ENCODE measurements around the gene CRYBG2.
"Not testable (repeated sequence)": the region's sequence is repeated elsewhere in the genome, so short reads cannot be mapped to it uniquely, and the experiment has no call there.

Gene CRYBG2

DNA sequence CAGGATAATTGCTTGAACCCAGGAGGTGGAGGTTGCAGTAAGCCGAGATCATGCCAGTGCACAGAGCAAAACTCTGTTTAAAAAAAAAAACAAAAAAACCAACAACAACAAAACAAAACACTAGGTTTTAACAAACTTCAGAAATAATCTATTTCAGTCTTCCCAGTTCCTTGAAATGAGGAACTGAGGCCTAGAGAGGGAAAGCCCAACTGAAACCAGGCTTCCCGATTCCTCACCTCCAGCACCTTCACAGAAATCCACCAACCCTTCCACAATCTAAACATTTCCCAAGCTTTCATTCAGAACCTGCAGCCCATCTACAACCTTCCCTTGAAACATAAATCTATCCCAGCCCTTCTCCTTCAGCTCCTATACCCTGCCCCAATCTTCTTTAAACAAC is 36.8 kb downstream of the CRYBG2 start:
- DNase-seq: no peak

DNA sequence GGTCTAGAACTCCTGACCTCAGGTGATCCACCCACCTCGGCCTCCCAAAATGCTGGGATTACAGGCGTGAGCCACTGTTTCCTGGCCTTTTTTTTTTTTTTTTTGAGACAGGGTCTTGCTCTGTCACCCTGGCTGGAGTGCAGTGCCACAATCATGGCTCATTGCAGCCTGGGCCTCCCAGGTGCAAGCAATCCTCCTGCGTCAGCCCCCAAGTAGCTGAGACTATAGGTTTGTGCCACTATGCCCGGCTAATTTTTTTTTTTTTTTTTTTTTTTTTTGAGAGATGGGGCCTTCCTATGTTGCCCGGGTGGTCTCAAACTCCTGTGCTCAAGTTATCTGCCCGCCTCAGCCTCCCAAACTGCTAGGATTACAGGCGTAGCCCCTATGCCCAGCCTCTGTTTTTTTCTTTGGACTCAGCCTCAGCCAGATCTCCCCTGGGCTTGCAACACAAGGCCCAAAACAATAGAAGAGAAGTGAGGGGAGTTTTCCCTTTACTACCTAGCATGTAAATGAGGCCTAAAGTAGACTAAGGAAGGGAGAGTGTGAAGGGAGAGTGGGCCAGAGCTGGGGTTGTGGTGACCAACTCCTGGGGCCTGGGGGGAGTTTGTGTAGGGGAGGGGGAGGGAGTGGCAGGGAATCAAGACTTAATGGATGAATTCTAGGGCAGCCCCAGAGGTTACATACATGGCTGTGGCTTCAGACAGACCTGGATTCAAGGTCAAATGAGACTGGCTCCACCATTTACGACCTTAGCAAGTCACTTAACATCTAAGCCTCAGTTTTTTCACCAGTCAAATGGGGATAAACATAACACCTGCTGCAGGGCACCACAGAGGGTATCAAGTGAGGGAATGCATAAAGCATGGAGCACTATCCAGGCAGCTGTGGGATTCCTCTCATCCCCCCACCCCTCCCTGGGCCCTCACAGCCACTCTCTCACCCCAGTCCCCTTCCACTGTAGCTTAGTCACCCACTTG is 37.8 kb downstream of the CRYBG2 start:
- no peak for DNase-seq

DNA sequence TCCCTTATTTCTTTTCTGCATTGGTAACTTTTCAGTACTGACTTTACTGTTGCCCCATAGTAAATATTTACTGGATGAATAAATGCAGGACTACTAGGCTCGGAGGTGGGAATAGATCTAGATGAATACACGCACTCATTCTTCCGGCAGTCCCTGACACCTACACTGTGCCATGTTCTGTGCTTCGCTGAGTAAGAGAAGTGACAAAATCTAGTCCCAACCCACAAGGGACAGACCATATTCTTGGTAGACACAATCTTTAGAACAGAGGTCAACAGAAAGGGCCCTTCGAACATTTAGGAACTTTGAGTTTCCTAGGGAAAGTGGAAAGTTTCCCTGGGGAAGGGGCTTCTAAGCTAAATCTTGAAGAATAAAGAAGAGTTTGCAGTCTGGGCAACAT is 39.4 kb downstream of the CRYBG2 start:
- no peak for DNase-seq

DNA sequence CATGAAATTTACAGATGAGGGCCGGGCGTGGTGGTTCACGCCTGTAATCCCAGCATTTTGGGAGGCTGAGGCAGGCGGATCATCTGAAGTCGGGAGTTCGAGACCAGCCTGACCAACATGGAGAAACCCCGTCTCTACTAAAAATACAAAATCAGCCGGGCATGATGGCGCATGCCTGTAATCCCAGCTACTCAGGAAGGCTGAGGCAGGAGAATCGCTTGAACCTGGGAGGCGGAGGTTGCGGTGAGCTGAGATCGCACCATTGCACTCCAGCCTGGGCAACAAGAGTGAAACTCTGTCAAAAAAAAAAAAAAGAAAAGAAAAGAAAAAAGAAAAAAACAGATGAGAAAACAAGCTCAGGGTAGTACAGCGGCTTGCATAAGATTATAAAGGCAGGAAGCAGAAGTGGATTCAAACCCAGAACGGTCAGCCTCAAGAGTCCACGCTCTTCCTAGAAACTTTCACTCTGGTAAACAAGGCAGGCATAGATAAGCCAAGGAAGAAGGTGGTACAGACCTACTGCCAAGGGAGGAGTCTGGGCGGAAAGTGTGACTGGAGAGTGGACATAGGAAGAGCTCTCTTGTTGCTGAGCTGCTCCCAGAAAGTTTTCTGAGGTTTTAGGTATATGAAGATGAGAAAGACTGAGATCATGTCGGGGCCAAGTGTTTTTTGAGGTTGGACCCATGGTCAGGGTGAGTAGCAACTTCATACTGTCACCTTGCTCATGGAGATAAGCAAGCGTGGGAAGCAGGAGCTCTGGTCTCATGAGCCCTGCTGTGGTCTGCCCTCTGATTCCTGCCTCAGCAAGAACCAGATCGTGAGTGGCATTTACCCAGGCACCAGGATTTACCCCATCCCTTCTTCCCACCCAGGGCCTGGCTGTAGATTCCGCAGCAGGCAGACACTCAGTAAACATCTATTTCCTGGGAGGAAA is 45.7 kb downstream of the CRYBG2 start:
- DNase-seq: peak; percentile 28

DNA sequence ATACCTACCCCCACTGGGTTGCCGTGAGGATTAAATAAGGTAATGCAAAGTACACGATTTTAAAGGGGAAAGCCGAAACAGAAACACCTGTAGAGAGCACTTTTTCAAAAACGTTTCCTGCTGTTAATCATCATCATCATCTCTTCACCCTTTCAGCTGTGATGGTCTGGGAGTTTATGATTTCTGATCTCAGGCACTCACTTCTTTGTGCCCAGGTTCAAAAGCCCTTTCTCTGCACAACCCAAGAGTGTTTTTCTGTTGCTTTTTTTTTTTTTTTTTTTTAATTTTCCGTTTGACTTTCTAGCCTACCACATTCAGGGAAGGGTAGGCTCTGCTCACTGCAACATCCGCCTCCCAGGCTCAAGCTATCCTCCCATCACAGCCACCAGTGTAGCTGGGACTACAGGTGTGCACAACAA is 46.6 kb downstream of the CRYBG2 start:
- DNase-seq: no peak

DNA sequence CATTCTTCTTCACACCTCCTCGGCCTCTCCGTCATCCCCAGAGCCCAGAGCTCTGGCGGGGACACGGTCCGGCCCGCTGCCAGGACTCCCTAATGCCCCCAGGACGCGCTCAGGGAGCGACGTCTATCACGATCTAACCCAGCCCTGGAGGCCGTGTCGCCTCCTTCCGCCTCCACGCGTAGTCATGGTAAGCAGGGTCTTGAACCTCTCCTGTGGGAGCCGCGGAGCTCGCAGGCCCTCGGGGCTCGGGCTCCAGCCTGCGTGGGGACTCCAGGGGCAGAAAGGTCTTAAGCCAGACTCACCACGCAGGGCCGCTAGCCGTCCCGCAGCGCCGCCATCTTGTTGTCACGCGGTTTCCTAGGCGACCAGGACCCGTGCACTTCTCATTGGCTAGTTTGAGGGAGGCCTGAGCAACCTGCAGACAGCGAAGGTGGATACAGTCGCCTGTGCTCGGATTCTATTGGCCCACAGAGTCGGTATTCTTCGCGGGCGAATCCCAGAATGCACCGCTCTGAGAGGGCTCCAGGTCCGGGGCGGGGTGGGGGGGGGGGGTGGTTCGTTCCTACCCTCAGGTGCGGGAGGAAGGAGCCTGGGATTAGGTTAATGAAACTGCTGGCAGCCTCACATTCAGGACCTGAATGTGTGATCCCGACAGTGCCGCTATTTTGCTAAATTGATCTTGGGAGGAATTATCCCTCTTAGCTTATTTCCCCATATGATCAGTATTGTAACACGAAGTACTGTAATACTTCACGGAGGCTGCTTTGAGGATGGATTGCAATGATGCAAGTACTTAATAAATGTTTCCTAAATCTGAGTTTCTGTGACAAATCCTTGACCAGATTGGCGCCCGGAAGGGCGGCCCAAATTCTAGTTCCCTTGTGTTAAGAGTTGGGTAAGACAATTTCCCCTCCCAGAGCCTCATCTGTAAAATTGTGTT is 47.4 kb downstream of the CRYBG2 start, which contains the start of gene UBXN11:
Gene UBXN11 (minus strand): TSS at position 347 of the 940 bp plus-strand sequence. CDS start 3,753 bp downstream, outside the sequence.
- DNase-seq: peak; percentile 94

DNA sequence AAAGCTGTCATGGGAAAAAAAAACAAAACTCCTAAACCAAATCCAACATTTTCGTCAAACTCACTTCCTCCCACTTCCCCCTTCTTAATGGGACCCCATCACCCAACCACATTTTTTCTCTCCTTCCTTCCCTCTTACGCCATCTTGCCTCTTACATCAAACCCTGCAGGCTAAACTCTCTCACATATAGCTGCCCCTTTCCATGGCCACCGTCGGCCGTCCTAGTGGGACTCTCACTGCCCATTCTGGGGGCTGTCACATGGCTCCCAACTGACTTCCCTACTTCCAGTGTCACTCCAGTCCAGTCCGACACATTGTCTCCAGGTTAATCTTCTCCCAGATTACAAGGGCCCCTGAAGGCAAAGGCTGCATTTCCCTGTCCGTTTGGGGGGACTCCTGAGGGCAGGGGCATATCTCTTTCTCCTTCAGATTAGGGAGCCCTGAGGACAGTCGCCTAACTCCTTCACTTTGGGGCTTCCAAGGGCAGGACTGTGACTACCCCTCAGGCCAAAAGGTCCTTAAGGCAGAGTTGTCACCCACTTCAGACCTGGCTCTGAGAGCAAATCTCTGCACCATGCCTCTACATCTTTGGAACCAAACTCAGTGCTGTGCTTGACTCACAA is 48.2 kb downstream of the CRYBG2 start:
- DNase-seq: peak; percentile 73

DNA sequence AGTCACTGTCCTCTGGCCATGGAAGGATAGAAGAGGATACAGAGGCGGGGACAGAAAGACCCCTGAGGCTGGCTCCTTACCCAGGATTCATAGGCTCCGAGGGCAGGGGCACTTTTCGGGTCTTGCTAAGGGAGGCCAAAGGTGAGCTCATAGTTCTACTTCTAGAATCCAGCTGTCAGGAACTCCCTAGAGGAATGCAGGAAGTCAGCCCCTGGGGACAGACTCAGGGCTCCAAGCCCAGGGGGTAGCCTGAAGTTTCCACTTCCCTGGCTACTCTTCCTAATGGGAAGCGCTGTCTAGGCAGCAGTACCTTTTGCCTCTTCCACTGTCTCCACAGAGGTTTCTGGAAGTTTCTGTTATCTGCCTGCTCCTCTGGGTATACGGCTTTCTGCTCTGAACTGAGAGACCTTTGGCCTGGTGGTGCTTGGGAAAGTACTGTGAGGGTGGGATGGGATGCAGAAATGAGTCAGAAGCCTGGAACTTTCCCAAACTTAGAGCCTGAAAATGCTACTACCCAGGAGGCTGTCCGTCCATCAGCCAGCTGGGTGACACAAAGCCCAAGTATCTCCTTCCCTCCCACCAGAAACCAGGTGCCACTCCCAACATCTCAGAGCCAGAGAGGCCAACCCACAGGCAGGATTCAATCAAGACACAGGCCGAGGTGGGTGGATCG is 51.1 kb downstream of the CRYBG2 start:
- no peak for DNase-seq

DNA sequence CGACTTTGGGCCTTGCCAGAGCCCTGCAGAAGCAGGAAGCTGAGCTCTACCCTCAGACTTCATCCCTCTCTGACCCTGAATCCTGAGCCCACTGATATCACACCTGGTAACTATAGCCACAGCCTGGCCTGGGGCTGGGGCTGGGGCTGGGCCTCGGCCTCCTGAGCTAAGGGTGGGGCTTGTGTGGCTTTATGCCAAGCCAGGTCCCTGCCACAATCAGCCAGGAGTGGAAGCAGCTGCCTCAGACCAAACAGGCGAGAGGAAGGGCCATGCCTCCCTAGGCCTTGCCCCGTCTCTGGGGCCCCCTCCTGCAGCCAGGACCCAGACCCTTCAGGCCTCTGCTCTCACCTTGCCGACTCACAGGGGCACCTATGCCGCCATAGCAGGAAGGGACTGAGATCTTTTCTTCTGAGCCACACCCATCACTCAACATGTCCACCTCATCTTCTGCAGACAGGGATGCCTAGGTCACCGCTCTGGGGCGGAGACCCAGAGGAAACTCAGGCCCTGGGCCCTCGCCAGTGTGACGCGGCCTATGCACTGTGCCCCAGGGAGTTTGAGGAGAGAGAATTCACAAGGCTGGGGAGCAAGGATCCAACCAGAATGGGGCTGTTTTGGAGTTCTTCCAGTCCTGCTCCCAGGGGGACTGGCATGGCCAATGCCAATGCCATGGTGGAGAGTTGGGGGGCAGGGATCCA is 53.2 kb downstream of the CRYBG2 start:
- no peak for DNase-seq

DNA sequence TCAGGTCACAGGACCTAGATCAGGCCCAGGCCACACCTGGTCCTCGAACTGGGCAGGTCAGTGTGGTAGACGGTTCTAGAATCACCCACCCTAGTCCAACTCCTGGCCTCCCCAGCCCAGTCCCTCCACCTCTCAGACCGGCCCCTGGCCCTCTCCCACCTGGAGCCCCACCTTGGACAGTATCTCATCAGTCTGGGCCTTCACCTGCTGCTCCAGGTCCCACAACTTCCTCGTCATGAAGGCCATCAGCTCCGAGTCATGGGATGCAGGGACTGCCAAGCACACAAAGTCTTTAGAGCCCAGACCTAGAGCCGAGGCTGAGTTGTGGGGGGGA is 56.2 kb downstream of the CRYBG2 start:
- DNase-seq: no peak

DNA sequence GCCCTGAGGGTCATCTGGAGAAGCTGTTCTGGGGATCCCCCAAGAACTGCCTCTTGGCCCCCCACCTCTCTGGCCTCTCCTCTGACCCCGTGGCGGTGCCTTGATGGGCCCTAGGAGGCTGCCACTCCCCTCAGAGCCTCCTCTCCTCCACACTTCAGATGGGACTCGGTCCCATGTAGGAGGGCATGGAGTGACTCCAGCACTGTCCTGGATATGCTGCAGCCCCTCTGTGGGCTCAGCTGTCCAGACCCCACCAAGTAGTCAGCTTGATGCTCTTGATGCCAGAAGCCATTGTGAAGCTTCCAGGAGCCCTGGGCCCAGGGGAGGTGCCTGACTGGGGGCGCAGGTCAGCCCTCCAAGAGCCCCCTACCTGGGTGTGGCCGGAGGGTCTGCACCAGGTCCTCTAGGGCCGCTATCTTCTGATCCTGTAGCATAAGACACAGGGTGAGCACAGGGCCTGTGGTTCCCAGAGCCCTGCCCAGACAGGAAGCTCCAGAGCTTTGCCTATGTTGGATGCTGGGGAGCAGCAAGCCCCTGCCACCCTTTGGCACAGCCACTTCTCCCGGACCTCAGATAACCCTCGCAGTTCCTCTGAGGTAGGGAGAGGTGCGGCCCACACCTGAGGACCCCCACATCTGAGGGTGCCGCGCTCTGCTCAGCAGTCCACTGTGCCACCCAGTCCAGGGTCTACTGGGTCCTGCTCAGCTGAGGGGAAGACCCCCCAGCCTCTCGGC is 56.7 kb downstream of the CRYBG2 start:
- no peak for DNase-seq

DNA sequence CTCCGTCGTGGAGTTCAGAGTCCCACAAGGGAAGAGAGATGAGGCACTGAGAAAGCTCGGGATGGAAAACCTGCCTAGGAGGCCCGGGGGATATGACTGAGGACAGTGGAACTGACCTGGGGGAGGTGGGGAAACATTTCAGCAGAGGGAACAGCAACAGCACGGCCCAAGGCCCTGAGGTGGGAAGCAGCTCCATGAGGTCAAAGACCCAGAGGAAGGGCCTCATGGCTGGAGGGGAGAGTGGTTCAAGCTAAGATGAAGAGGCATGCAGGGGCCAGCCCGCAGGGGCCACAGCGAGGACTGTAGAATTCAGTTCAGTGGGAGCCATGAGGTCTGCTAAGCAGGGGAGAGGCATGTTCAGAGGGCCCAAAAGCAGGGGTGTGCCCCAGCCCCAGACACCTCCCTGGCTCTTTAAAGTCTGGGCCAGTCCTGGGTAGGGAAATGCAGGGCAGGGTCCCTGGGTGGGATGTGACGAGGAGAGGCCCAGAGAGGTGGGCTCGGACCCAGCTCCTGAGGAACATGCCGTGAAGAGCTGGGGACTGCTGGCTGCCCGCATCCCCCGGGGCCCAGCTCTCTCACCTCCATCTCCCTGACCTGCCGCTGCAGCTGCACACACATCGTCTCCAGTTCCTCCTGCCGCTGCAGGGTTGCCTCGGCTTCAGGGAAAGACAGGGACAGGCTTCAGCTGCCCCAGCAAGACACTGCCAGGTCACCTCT is 57.4 kb downstream of the CRYBG2 start:
- no peak for DNase-seq

DNA sequence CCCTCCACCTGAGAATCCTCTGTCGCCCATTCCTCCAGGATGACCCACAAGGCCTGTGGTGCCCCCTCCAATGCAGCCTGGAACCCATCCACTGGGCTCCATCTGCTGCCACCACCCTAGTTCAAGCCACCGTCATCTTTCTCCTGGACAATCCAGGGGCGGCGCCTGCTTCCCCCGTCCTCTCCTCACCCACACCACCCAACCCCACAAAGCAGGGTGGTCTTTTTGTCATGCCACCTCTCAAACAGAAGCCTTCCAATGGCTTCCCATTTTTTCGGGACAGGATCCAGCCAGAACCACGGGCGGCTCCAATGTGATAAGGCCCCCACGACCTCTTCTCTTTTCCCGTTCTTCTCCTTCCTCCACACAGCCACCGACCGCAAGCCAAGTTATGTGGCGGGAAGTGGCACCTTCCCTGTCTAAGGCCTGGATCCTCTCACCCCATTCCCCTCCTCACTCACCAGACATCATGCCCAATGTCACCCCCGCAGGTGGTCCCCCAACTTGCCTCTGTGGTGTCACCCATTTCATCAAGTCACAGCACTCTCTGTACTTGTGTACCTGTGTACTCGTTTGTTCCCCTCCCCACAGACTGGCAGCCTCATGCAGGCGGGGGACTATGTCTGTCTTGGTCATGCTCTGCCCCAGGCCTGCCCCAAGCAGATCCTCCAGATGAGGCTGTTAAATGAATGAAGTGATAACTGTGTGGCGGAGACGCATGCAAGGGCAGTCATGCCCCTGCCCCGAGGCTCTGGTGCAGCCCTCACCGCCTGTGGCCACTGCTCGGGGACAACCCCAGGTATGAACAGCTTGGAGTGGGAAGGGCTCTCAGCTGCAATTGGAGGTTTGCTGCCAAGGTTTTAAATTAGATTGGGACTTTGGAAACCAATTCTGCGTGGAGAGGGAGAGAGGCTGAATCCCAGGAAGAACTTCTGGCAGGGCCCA is 58.5 kb downstream of the CRYBG2 start:
- no peak for DNase-seq

DNA sequence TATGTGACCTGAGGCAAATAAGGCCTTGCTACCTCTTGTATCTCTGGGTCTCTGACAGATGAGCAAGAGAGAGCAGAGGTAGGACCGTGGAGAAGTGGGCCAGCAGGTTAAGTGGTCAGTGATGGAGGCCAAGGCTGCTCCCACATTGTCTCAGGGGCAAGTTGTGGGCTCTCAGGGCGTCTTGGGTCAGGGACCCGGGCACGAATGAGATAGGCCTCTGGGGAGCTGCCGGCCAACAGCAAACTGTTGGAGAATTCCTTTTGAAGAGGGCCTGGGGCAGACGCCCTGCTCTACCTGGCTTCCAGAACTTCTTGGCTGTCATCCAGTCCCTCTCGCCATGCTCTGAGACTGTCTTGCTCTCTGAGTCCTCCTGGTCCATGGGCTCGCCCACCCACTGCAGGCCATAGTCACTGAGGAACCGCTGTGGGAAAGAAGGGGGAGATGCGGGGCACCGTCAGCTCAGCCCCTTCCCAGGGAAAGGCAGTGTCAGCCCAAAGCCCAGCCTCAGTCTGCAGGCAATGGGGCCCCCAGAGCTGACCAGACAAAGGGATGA is 59.9 kb downstream of the CRYBG2 start:
- no peak for DNase-seq

DNA sequence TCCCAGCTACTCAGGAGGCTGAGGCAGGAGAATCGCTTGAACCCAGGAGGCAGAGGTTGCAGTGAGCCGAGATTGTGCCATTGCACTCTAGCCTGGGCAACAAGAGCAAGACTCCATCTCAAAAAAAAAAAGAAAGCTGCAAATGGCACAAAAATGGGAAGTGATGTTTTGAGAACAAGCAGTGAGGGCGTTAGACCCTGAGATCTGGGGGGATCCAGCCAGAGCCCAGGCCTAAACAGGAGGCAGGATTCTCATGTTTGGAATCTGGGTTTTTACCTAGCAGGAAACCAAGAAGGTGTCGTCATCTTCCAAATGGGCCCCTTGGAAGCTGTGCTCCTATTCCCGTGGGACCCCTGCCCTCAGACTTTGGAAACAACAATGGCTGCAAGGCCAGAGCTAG is 61.2 kb downstream of the CRYBG2 start:
- DNase-seq: not testable (repeated sequence)

DNA sequence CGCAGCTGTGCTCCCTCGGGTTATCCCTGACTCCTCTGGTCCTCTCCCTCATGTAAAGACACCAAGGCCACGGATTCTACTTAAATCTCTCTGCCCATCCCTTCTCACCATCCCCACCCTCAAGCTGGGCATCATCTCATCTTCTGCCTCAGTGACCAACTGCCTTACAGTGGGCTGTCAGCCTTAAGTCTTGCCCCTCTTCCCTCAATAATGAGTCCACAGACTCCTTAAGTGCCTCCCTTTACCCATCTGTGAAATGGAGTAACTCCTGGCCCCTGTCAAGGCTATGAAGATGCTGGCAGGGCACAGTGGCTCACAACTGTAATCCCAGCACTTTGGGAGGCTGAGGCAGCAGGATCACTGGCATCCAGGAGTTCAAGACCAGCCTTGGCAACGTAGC is 62.0 kb downstream of the CRYBG2 start:
- no peak for DNase-seq

DNA sequence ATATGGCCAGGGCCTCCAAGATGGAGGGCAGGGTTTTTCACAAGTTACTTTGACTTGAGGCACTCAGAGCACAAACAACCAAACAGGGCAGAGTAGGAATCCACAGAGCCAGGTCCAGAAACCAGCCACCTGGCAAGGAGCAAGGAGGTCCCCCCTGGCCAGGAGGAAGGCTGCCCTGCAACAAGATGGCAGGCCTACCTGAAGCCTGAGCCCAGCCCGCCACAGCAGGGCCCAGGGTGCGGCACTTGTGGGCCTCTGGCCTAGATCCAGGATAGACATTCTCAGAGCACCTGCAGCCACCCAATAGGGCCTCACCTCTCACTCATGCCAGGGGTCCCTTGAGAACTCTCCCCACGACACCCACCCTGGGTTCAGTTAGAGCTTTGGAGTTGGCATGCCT is 62.5 kb downstream of the CRYBG2 start:
- no peak for DNase-seq

DNA sequence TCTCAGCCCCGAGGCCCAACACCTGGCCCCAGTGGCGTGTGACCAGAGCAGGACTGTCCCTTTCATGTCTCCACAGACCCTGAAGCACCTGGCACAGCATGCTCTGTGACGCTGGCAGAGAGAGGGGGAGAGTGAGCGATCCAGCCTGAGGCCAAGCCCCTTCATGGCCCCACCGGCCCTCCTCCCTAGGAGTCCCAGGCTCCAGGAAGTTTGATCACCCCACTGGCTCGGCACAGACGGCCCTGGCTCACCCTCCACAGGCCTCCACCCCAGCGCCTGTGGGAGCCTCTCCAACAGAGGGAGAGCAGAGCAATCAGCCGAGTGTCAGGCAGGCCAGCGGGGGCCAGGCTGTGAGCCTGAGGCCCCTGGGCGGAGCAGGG is 63.1 kb downstream of the CRYBG2 start:
- DNase-seq: no peak

Data from GF-D8 (cell line).